ENCODE results near the gene SAMM50.

GRCh38 chr22:43964314-43964857 lies 9.1 kb downstream of the SAMM50 start:
- TF ChIP-seq CTCF (IDR thresholded peaks at IDR 0.05; ENCODE audit: low read depth, low read length, poor library complexity, severe bottlenecking) (no peak), EZH2phosphoT487 (IDR thresholded peaks at IDR 0.05; ENCODE audit: borderline replicate concordance, low read length) (no peak)
